Subcutaneous abdominal adipose tissue (tissue), 5 donors: ENCODE measurements around the gene PALLD.

Experiments used
- H3K27ac ChIP-seq: one replicate; pipeline ENCODE4 v1.7.0; 2013; ENCODE audit warnings: low read depth, mild to moderate bottlenecking, inconsistent platforms, low read length, moderate library complexity
- H3K27me3 ChIP-seq, 5 donors: one replicate each; pipeline ENCODE4 v1.7.0; 2013; ENCODE audit warnings: low read length in 5 of 5, inconsistent platforms in 1 of 5; ENCODE audit not compliant: control insufficient read depth in 5 of 5, insufficient read depth in 4 of 5
- H3K36me3 ChIP-seq, 5 donors: one replicate each; pipeline ENCODE4 v1.7.0; 2013; ENCODE audit warnings: low read length in 5 of 5; ENCODE audit not compliant: control insufficient read depth in 5 of 5, insufficient read depth in 5 of 5
- H3K4me1 ChIP-seq, 5 donors: one replicate each; pipeline ENCODE4 v1.7.0; 2013; ENCODE audit warnings: low read length in 5 of 5, mild to moderate bottlenecking in 3 of 5, moderate library complexity in 1 of 5; ENCODE audit not compliant: control insufficient read depth in 5 of 5, insufficient read depth in 5 of 5
- H3K4me3 ChIP-seq, 5 donors: one replicate each; pipeline ENCODE4 v1.7.0; 2013; ENCODE audit warnings: low read length in 5 of 5, low read depth in 1 of 5
- H3K9ac ChIP-seq, 5 donors: one replicate each; pipeline ENCODE4 v1.7.0; 2013; ENCODE audit warnings: low read length in 5 of 5, mild to moderate bottlenecking in 4 of 5, moderate library complexity in 3 of 5
- H3K9me3 ChIP-seq, 5 donors: one replicate each; pipeline ENCODE4 v1.7.0; 2013; ENCODE audit warnings: low read length in 5 of 5; ENCODE audit not compliant: control insufficient read depth in 5 of 5
- donor health status: healthy.
- donor health status: healthy.
- donor health status: healthy.
- donor health status: healthy.
- donor health status: healthy.

Gene PALLD

DNA sequence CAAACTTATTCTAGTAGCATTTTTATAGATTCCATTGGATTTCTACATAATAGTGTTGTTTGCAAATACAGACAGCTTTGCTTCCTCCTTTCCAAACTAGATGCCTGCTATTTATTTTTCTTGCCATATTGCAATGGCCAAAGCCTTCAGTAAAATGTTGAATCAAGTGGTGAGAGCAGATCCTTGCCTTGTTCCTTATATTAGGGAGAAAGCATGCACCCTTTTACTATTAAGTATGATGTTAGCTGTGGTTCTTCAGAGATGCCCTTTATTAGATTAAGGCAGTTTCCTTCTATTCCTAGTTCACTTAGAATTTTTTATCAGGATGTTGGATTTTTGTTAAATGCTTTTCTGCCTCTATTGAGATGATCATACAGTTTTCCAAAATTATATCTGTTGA, 279.5 kb downstream of the PALLD start:
- no peak overlapping the region for H3K27ac ChIP-seq
- H3K4me3 ChIP-seq = no peak overlapping the region
- H3K9ac ChIP-seq = no peak overlapping the region
- no peaks in the 10 kb centered on the region for H3K4me1 ChIP-seq
- no peaks in the 10 kb centered on the region for H3K27me3 ChIP-seq
- H3K36me3 ChIP-seq = no peaks in the 10 kb centered on the region
- peaks cover 0 to 13% (median 10%) of the 10 kb centered on the region in 5 donors for H3K9me3 ChIP-seq

DNA sequence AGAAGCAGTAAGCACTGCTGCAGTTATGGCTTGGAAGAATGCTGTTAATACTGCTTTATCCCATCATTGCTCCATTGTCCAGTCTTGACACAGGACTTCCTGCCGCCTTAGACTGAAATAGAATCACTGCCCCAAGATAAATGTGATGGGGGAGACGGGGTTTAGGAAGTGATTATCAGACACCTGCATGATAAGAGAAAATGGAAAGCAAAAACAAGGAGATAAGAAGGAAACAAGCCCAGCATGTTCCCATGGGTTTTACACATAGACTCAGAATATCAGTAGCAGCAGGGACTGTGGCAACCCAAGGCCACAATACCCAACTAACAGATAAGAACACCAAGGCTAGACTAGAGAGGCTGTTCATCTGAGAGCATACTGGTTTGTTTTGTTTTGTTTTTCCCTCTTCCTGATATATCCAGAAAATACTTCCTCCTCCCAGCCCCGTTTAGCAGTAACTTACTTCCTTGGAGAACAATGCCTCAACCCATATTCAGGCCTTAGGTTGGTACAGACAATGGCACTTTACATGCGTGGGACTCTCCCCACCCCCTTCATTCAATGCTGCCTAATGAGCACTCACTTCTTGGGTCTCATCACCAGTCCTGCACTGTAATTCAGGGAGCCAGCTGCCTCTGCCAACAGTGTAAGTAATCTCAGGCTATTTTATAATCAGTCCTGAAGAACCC, 280.6 kb downstream of the PALLD start:
- Histone ChIP-seq H3K36me3 (no peaks in the 10 kb centered on the region), H3K27ac (no peak overlapping the region), H3K9me3 (peaks cover 0 to 13% (median 10%) of the 10 kb centered on the region in 5 donors), H3K4me3 (no peak overlapping the region), H3K4me1 (no peaks in the 10 kb centered on the region), H3K9ac (no peak overlapping the region), H3K27me3 (no peaks in the 10 kb centered on the region)

DNA sequence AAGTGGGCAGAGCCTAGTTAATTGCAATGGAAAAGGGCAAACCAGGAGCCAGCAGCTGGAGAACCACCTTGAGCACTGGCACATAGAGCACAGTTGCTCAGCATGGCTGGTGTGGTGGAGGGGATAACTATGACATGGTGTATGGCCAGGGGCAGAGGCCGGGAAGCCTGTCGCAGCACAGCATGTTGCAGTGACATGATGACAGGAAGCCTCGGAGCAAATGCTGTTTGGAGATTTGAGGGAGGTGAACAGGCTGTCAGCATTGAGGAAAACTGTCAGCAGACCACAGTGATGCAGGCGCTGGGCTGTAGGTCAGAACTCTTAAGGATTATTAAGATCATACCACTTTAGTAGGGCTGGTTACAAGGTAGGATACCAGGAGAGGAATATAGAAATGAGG, 284.5 kb downstream of the PALLD start:
- H3K36me3 ChIP-seq = no peaks in the 10 kb centered on the region
- no peaks in the 10 kb centered on the region for H3K27me3 ChIP-seq
- no peak overlapping the region for H3K27ac ChIP-seq
- no peak overlapping the region for H3K9ac ChIP-seq
- no peak overlapping the region for H3K4me3 ChIP-seq
- peaks cover 0 to 6% (median 4%) of the 10 kb centered on the region in 5 donors for H3K9me3 ChIP-seq
- H3K4me1 ChIP-seq = peaks cover 0 to 5% (median 0%) of the 10 kb centered on the region in 5 donors

DNA sequence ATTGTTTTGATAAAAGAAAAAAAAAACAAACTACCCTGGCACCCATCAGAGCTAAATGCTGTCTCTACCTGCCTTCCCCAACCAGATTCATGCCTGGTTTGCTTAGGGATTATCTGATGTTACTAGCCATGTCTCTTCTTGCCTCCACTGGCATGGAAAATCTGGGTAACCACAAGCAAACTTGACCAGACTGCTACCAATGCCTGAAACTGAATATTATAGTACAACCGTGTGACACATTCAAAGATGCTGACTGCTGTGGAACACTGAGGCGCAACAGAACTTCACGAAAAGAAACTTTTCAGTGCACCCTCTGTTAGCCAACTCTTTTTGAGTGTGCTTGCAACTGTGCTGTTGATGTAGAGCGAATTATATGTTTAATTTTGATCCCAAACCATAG, 285.1 kb downstream of the PALLD start:
- Histone ChIP-seq H3K9me3 (peaks cover 0 to 4% (median 0%) of the 10 kb centered on the region in 5 donors), H3K4me1 (peaks cover 0 to 5% (median 0%) of the 10 kb centered on the region in 5 donors), H3K4me3 (no peak overlapping the region), H3K27me3 (no peaks in the 10 kb centered on the region), H3K36me3 (no peaks in the 10 kb centered on the region), H3K9ac (no peak overlapping the region), H3K27ac (no peak overlapping the region)

DNA sequence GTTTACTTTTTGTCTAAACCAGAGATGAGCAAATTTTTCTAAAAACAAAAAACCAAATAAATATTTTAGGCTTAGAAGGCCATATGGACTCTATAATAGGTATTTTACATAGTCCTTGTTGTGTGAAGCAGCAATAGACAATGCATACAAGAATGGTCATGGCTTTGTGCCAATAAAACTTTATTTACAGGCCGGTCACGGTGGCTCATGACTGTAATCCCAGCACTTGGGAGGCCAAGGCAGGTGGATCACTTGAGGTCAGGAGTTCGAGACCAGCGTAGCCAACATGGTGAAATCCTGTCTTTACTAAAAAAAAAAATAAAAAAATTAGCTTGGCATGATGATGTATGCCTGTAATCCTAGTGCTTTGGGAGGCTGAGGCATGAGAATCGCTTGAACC, 285.6 kb downstream of the PALLD start:
- H3K4me3 ChIP-seq = no peak overlapping the region
- H3K27ac ChIP-seq = no peak overlapping the region
- H3K36me3 ChIP-seq = no peaks in the 10 kb centered on the region
- H3K9ac ChIP-seq = no peak overlapping the region
- H3K4me1 ChIP-seq = peaks cover 0 to 5% (median 0%) of the 10 kb centered on the region in 5 donors
- H3K27me3 ChIP-seq = no peaks in the 10 kb centered on the region
- H3K9me3 ChIP-seq = no peaks in the 10 kb centered on the region

DNA sequence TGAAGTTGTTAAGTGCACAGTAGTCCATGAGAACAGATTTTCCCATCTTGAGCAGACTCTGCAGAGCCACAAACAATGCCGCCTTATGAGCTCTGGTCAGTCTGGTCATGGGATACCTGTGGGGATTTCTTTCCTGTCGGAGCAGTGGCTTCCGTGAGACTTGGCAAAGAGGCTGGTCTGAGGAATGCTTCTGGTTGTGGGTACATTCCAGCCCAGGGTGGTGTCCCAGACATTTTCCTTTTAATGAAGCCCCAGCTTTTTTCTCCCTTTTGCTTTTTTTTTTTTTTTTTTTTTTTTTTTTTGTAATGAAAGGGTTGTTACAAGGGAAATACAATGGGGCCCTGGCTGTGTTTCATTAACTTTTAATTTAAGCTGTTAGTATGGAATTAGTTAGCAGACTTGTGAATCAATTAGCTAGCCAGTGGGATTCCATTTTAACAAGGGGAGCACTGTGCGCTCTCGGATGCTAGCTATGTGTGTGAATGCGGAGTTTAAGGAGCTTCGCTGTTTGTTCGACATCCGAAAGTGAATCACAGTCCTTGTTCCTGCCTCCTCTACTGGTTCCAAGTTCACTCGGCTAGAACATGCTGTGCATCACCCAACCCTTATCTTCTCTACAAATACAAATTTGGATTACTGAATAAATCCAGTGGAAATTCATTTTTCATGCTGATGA, 288.1 kb downstream of the PALLD start:
- Histone ChIP-seq H3K9ac (no peak overlapping the region), H3K36me3 (no peaks in the 10 kb centered on the region)

DNA sequence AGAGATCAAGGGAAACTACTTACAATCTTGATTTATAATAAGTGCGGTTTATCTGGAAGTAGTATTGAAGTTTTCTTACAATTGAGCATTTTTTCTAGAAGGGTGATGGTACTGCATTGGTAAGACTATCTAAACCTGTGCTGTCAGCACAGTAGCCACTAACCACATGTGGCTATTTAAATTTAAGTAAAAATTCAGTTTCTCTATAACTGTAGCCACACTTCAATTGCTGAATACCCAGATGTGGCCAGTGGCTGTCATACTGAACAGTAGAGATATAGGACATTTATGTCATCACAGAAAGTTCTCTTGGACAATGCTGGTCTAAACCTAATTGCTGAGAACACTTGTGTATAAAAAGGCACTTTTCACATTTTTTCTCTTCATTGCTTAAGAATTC, 290.5 kb downstream of the PALLD start:
- H3K36me3 ChIP-seq = no peaks in the 10 kb centered on the region
- no peaks in the 10 kb centered on the region for H3K27me3 ChIP-seq
- H3K9me3 ChIP-seq = no peaks in the 10 kb centered on the region
- H3K27ac ChIP-seq = no peak overlapping the region
- H3K4me1 ChIP-seq = peaks cover 0 to 9% (median 0%) of the 10 kb centered on the region in 5 donors
- H3K9ac ChIP-seq = peak overlapping the region in 1 of 5 donors; percentile 48
- no peak overlapping the region for H3K4me3 ChIP-seq

More for the DNA sequence above, 288.1 kb downstream of the PALLD start:
- Histone ChIP-seq H3K4me3 (no peak overlapping the region), H3K27me3 (no peaks in the 10 kb centered on the region), H3K4me1 (peaks cover 0 to 5% (median 0%) of the 10 kb centered on the region in 5 donors), H3K27ac (no peak overlapping the region), H3K9me3 (no peaks in the 10 kb centered on the region)

DNA sequence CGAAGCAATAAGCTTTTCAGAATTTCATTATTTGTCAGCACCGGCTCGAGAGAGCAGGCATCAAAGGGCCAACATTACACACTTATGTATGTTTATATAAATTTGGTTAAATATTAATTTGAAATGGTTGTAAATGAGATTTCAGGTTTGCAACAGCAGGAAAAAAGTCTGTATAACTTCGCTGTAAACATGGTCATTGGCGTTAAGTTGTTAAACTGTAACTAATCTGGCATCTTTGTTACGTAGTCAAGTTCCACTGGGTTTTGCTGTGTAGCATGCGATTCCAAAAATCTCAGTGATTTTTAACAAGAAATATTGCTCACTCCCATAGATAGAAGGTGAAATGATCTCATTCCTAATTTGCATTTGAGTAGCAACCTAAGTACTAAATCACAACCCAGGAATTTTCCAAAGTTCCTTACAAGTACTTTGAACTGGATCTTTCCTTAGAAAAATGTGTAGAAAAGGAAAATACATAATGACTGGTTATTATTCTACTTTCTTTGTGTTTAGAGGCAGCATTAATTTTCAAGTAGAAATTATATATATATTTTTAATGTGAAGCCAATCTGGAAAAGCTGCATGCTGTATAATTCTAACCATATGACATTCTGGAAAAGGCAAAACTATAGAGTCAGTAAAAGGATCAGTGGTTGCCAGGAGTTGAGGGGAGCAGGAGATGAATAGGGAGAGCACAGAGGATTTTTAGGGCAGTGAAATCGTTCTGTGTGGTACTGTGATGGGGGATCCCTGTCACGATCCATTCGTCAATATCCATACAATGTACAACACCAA, 291.1 kb downstream of the PALLD start:
- Histone ChIP-seq H3K9me3 (no peaks in the 10 kb centered on the region), H3K9ac (peak overlapping the region in 1 of 5 donors; percentile 48), H3K4me1 (peaks cover 0 to 9% (median 0%) of the 10 kb centered on the region in 5 donors), H3K36me3 (no peaks in the 10 kb centered on the region), H3K27me3 (no peaks in the 10 kb centered on the region), H3K4me3 (no peak overlapping the region), H3K27ac (no peak overlapping the region)

DNA sequence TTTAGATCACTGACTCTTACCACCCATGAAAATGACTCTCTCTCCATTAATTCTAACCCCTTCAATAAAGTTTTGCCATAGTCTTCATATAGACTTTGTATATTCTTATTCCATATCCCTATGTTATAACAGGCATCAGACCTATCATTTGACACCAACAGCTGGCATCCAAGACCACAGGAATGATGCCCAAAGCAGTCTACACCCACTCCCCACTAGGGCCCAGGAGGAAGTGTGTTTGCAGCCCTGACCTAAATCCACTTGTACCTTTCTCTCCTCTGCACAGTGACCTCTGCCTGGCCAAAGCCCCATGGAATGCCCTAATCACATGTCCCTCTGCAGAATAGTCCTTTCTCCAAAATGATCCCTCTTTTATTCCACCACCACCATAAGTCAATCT, 294.0 kb downstream of the PALLD start:
- no peaks in the 10 kb centered on the region for H3K9me3 ChIP-seq

DNA sequence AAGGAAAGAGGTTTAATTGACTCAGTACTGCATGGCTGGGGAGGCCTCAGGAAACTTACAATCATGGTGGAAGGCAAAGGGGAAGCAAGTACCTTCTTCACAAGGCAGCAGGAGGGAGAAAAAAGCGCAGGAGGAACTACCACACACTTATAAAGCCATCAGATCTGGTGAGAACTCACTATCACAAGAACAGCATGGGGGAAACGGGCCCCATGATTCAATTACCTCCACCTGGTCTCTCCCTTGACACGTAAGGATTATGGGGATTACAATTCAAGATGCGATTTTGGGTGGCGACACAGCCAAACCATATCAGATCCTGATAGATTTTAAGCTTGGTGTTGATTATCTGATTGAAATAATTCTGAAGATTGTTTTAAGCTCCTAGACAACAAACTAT, 294.5 kb downstream of the PALLD start:
- Histone ChIP-seq H3K27me3 (no peaks in the 10 kb centered on the region), H3K36me3 (no peaks in the 10 kb centered on the region), H3K27ac (no peak overlapping the region), H3K9ac (no peak overlapping the region), H3K4me1 (peaks cover 0 to 9% (median 0%) of the 10 kb centered on the region in 5 donors), H3K4me3 (no peak overlapping the region), H3K9me3 (no peaks in the 10 kb centered on the region)

More for the DNA sequence above, 294.0 kb downstream of the PALLD start:
- Histone ChIP-seq H3K4me3 (no peak overlapping the region), H3K4me1 (peaks cover 0 to 9% (median 0%) of the 10 kb centered on the region in 5 donors), H3K27ac (no peak overlapping the region), H3K27me3 (no peaks in the 10 kb centered on the region), H3K9ac (no peak overlapping the region), H3K36me3 (no peaks in the 10 kb centered on the region)
